GM19324 (cell line): ENCODE measurements around the gene SHKBP1.
A peak's percentile ranks its signal among the peaks of the same experiment; 100 is the strongest.
"Not testable (repeated sequence)": the region's sequence is repeated elsewhere in the genome, so short reads cannot be mapped to it uniquely, and the experiment has no call there.

Source experiments
- ATAC-seq: cut with Tn5 transposase; IDR thresholded peaks from one replicate; pipeline ENCODE4 v1.9.1; 2021; ENCODE audit warnings: mild to moderate bottlenecking, moderate library complexity; ENCODE audit not compliant: unreplicated experiment, low FRiP score

SHKBP1 gene, protein sequence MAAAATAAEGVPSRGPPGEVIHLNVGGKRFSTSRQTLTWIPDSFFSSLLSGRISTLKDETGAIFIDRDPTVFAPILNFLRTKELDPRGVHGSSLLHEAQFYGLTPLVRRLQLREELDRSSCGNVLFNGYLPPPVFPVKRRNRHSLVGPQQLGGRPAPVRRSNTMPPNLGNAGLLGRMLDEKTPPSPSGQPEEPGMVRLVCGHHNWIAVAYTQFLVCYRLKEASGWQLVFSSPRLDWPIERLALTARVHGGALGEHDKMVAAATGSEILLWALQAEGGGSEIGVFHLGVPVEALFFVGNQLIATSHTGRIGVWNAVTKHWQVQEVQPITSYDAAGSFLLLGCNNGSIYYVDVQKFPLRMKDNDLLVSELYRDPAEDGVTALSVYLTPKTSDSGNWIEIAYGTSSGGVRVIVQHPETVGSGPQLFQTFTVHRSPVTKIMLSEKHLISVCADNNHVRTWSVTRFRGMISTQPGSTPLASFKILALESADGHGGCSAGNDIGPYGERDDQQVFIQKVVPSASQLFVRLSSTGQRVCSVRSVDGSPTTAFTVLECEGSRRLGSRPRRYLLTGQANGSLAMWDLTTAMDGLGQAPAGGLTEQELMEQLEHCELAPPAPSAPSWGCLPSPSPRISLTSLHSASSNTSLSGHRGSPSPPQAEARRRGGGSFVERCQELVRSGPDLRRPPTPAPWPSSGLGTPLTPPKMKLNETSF

GRCh38 chr19:40576585-40577451 is at the start of gene SHKBP1:
Gene SHKBP1 (plus strand): TSS chr19:40576873. CDS start chr19:40576900, 27 bp downstream.
- peak; percentile 94 for ATAC-seq

DNA sequence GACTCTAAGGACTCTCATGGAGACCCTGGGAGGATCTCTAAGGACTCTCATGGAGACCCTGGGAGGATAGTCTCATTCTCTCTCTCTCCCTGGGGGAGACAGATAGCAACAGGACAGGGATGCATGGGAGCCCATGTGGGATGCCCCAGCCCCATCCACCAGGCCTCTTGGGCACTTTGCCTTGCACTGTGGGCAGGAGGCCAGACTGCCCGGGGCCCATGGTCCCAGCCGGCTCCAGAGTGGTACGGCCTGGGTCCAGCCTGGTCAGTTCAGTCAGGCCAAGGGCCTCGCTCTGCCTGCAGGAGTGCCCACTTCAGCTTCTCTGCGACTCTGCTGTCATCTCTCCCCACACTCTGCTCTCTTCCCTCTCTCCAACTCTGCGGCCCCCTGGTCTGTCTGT is 48.6 kb upstream of the SHKBP1 start:
- ATAC-seq, result no peak

DNA sequence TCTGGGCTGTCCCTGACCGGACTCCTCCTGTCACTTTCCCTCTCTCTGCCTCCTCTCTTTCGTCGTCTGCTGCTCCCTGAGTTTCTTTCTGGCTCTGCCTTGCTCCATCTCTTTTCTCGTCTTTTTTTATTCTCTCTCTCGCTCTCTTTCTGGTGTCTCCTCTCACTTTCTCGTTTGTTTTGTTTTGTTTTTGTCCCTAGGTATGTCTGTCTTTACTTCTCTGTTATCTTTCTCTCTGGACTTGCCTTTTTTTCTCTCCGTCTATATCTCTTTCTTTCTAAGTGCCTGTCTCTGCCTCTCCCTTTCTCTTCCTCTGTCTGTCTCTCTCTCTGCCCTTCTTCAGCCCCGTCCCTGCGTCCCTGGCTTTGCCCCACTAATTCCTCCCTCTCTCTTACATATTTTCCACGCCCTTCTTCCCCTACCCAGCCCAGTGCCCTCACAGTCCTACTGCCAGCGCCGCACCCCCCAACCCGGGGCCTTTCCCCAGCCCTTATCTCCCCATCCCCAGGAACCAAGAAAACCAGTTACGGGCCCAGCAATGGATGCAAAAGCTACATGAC is 48.1 kb upstream of the SHKBP1 start:
- no peak for ATAC-seq

DNA sequence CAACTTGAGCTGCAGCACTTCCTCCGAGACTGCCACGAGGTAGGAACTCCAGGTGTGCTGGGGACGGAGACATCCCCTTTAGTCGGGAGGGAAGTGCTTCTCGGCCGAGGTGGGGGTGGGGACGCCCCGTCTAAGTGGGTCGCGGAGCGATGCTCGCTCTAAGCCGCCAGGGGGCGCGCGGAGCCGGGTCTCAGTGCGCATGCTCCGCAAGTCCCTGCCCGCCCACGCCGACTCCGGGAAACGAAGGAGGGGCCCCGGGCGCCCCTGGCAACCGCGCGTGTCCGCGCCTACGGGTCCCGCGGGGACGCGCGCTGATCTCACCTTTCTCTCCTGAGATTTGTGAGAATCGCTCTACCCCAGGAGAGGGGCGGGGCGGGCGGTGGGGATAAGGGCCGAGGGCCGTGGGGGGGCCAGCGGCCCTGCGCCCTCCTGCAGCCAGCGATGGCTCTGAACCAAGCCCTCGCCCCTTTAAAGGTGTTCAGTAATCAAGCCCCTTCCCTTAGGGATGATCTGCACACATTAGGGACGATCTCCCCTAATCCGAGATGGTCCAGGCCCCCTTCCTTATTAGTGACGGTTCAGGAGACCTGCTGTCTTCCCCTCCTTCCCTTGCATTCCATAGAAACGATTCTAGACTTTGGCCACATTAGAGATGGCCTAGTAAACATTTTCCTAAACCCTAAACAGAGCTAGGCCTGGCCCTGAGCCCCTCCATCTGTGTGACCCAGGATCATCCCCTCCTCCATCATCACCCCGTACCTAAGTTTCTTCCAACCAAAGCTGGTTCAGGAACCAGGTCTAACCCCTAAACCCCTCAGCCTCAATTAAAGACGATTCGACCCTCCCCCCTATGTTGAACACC is 47.3 kb upstream of the SHKBP1 start:
- peak; percentile 64 for ATAC-seq

- no peak for ATAC-seq
These were observed 46.4 kb upstream of the SHKBP1 start for GRCh38 chr19:40530091-40530901.

GRCh38 chr19:40533508-40533907 is 43.2 kb upstream of the SHKBP1 start:
- no peak for ATAC-seq

DNA sequence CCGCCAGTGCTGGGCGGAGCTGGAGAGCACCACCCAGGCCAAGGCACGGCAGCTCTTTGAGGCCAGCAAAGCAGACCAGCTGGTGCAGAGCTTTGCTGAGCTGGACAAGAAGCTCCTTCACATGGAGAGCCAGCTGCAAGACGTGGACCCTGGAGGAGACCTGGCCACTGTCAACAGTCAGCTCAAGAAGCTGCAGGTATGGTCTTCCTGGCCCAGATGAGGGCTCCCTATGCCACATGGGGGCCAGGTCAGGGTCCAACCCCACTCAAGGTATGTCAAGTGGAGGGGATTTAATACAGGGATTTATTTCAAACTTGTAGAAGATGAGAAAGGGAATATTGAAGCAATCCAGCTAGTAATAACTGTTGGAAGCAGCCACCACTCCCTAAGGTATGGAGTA is 42.5 kb upstream of the SHKBP1 start:
- no peak for ATAC-seq

- ATAC-seq, result no peak
These were observed 37.6 kb upstream of the SHKBP1 start for GRCh38 chr19:40539070-40539469.

DNA sequence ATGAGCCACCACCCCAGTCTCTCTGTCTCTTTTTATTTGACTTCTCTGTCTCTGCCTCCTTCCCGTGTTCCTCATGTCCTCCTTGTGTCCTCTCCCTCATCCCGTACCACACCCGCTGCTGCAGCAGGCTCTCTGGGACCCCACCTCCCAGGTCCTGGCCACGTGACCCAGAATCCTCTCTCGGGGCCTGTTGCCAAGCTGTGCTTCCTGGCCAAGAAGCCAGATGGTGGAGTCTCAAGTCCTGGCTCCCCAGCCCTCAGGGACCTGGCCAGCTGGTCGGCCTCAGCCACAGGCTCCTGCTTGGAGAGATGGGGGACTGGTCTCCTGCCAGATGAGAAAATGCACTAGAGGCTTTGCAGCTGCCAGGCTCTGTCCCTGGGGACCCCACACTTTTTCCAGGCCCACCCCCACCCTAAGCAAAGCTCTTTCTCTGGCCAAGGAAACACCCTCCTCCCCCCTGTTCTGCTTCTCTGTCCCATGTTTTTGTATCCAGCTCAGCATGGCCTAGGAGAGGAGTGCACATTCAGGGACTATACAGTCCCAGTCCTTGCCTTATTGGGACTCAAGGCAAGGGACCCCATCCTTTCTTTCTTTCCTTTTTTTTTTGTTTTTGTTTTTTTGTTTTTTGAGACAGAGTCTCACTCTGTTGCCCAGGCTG is 34.3 kb upstream of the SHKBP1 start:
- ATAC-seq, result no peak

- ATAC-seq, result no peak
These were observed 33.6 kb upstream of the SHKBP1 start for GRCh38 chr19:40543029-40543597.

DNA sequence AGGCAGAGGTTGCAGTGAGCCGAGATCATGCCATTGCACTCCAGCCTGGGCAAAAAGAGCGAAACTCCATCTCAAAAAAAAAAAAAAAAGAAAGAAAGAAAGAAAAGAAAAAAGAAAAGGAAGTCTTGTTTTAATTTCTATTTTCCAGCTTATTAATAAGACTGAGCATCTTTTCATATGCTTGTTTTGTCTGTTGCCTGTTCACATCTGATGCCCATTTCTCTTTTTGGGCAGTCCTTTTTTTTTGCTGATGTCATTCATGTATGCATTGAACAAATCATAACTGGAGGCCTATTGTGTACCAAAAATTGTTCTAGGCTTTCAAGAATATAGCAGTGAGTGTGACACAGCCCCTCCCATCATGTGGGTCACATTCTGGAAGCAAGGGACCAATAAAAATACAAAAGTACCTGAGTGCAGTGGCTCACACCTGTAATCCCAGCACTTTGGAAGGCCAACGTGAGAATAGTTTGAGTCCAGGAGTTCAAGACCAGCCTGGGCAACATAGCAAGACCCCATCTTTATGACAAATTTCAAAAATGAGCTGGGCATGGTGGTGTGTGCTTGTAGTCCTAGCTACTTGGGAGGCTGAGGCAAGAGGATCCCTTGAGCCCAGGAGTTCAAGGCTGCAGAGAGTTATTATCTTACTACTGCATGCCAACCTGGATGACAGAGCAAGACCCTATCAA is 30.4 kb upstream of the SHKBP1 start:
- not testable (repeated sequence) for ATAC-seq

GRCh38 chr19:40547190-40547589 is 29.5 kb upstream of the SHKBP1 start:
- ATAC-seq, result not testable (repeated sequence)

DNA sequence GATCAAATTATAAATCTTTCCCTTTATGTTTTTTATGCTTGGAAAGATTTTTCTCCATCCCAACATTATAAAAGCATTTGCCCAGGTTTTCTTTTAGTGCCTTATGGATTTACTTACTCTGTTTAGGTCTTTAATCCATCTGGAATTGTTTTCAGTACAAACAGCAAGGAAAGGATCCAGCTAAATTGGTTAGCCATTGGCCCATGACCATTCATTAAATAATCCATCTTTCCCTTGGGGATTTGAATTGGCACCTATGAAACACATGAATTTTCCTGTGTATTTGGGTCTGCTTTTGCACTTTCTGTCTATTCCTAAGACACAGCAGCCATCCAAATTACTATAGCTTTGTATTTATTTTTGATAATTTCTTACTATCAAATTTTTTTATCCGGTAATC is 28.8 kb upstream of the SHKBP1 start:
- no peak for ATAC-seq

- no peak for ATAC-seq
These were observed 27.5 kb upstream of the SHKBP1 start for GRCh38 chr19:40549007-40549708.

- ATAC-seq, result no peak
These were observed 25.7 kb upstream of the SHKBP1 start for GRCh38 chr19:40550951-40551350.

- no peak for ATAC-seq
These were observed 23.8 kb upstream of the SHKBP1 start for GRCh38 chr19:40552848-40553247.
